Gastrocnemius medialis (tissue), 4 donors: ENCODE results near the gene MGRN1.

Experiments
- POLR2A ChIP-seq, 2 donors: fragments of 450-650 bp; IDR thresholded peaks; one replicate each; pipeline ENCODE4 v1.6.1; 2017; ENCODE audit warnings: antibody characterized with exemption in 2 of 2, mild to moderate bottlenecking in 2 of 2, moderate library complexity in 2 of 2
- TF ChIP-seq, protein P1 (sequence below), 5 experiments: fragments of 450-650 bp in 3 of 5; fragments of 200-600 bp in 2 of 5; sonication (generic) in 2 of 5; IDR thresholded peaks in 4 of 5; conservative IDR thresholded peaks in 1 of 5; 1 replicate in 4 of 5; 2 replicates in 1 of 5; pipeline ENCODE4 v1.5.1; 2016 to 2019; ENCODE audit warnings: antibody characterized with exemption in 5 of 5, mild to moderate bottlenecking in 3 of 5, moderate library complexity in 3 of 5

GRCh38 chr16:4611337-4612021, 13.1 kb upstream of the MGRN1 start:
- TF ChIP-seq, protein P1, sequence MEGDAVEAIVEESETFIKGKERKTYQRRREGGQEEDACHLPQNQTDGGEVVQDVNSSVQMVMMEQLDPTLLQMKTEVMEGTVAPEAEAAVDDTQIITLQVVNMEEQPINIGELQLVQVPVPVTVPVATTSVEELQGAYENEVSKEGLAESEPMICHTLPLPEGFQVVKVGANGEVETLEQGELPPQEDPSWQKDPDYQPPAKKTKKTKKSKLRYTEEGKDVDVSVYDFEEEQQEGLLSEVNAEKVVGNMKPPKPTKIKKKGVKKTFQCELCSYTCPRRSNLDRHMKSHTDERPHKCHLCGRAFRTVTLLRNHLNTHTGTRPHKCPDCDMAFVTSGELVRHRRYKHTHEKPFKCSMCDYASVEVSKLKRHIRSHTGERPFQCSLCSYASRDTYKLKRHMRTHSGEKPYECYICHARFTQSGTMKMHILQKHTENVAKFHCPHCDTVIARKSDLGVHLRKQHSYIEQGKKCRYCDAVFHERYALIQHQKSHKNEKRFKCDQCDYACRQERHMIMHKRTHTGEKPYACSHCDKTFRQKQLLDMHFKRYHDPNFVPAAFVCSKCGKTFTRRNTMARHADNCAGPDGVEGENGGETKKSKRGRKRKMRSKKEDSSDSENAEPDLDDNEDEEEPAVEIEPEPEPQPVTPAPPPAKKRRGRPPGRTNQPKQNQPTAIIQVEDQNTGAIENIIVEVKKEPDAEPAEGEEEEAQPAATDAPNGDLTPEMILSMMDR (IDR thresholded peaks at IDR 0.05 in 4 of 5, conservative IDR thresholded peaks at IDR 0.05 in 1 of 5), result no peak
- TF ChIP-seq POLR2A (IDR thresholded peaks at IDR 0.05), result no peak
